Transverse colon (tissue), 4 donors: ENCODE measurements around the gene FOXK2. TPM values are rescaled to one million over a fixed set of nuclear protein-coding genes. Genes with fewer than 3 reads are reported as not detected.
"Not testable (repeated sequence)": the region's sequence is repeated elsewhere in the genome, so short reads cannot be mapped to it uniquely, and the experiment has no call there.

Experiments used
- DNase-seq: peaks from one replicate; pipeline ENCODE4 v3.0.0-alpha.2; 2019
- H3K27ac ChIP-seq, 4 donors: fragments of 200-600 bp; sonication (generic); 2 replicates each; pipeline ENCODE4 v1.5.1; 2016 to 2018; ENCODE audit warnings: inconsistent platforms in 4 of 4
- H3K27me3 ChIP-seq: fragments of 200-600 bp; sonication (generic); 2 replicates; pipeline ENCODE4 v1.5.1; 2017; ENCODE audit warnings: inconsistent platforms
- H3K36me3 ChIP-seq, 4 donors: fragments of 200-600 bp; sonication (generic); 2 replicates each; pipeline ENCODE4 v1.5.1; 2017 to 2019; ENCODE audit warnings: inconsistent platforms in 4 of 4
- H3K4me1 ChIP-seq, 4 donors: fragments of 200-600 bp; sonication (generic); 2 replicates each; pipeline ENCODE4 v1.5.1; 2017 to 2020; ENCODE audit warnings: inconsistent platforms in 4 of 4
- H3K4me3 ChIP-seq, 4 donors: fragments of 200-600 bp; sonication (generic); 1 replicate in 1 of 4; 2 replicates in 3 of 4; pipeline versions ENCODE4 v1.5.1 to v1.6.1; 2017 to 2019; ENCODE audit warnings: inconsistent platforms in 4 of 4
- H3K9me3 ChIP-seq, 2 donors: fragments of 200-600 bp; sonication (generic); 2 replicates each; pipeline ENCODE4 v1.5.1; 2017 to 2019; ENCODE audit warnings: inconsistent platforms in 2 of 2
- EP300 ChIP-seq: sonication (generic); formaldehyde crosslinking; IDR thresholded peaks from one replicate; pipeline ENCODE4 v1.6.1; 2017; ENCODE audit warnings: antibody characterized with exemption, low read depth
- POLR2A ChIP-seq: fragments of 450-650 bp; IDR thresholded peaks from one replicate; pipeline ENCODE4 v1.6.1; 2016; ENCODE audit warnings: antibody characterized with exemption, mild to moderate bottlenecking, moderate library complexity
- POLR2AphosphoS5 ChIP-seq, 3 donors: sonication (generic); formaldehyde crosslinking; IDR thresholded peaks; one replicate each; pipeline ENCODE4 v1.6.1; 2016; ENCODE audit warnings: antibody characterized with exemption in 3 of 3
- WGBS, 2 donors: methylation state at CpG; one replicate each; pipeline ENCODE4 v1.1.5; 2018; ENCODE audit warnings: low coverage in 1 of 2; 5-methylcytosine and 5-hydroxymethylcytosine counted together
- in situ Hi-C, 4 donors: fragments of 200-750 bp; cut with MboI; loops; one replicate each; pipeline versions ENCODE4 v1.15.0 to v1.15.1; 2017; ENCODE audit warnings: low sequenced_read_pairs in 3 of 4, low pct_ligation_motif_present in 1 of 4, low pct_unique_long_range_greater_than_20kb in 1 of 4
- intact Hi-C: fragments of 100-400 bp; cut with DNase I; formaldehyde crosslinking; loops from one replicate; pipeline ENCODE4 v1.15.1; 2023; ENCODE audit warnings: low total_unique reads
- total RNA-seq, 4 donors: library from RNA; depleted of rRNA; stranded (reverse); fragments of >200 nt; gene quantifications; one replicate each; pipeline ENCODE4 v1.1.0, GENCODE V29; 2016
- TF ChIP-seq, protein P1 (sequence below), 5 experiments: fragments of 200-600 bp in 3 of 5; fragments of 450-650 bp in 2 of 5; sonication (generic) in 3 of 5; IDR thresholded peaks; 1 replicate in 2 of 5; 2 replicates in 3 of 5; pipeline ENCODE4 v1.5.1; 2016 to 2017; ENCODE audit warnings: antibody characterized with exemption in 5 of 5, inconsistent platforms in 3 of 5, mild to moderate bottlenecking in 2 of 5, moderate library complexity in 1 of 5

FOXK2 gene
- total RNA-seq, 4 donors from 2014 or later: 41.2 to 216 (median 106) TPM

DNA sequence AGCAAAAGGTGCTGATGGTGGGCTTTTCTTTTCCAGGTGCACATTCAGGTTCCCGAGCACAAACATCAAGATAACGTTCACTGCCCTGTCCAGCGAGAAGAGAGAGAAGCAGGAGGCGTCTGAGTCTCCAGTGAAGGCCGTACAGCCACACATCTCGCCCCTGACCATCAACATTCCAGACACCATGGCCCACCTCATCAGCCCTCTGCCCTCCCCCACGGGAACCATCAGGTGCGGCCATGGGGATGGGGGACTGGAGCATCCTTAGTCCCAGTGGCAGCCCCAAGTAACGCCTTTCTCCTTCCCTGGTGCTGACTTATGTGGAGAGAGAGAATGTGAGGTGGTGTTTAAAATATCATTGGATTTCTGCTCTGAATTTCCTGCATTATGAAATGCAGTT, 43.8 kb downstream of the FOXK2 start:
- TF ChIP-seq EP300 (no peak), POLR2AphosphoS5 (IDR thresholded peaks at IDR 0.05) (no peak), POLR2A (no peak)
- TF ChIP-seq, protein P1, sequence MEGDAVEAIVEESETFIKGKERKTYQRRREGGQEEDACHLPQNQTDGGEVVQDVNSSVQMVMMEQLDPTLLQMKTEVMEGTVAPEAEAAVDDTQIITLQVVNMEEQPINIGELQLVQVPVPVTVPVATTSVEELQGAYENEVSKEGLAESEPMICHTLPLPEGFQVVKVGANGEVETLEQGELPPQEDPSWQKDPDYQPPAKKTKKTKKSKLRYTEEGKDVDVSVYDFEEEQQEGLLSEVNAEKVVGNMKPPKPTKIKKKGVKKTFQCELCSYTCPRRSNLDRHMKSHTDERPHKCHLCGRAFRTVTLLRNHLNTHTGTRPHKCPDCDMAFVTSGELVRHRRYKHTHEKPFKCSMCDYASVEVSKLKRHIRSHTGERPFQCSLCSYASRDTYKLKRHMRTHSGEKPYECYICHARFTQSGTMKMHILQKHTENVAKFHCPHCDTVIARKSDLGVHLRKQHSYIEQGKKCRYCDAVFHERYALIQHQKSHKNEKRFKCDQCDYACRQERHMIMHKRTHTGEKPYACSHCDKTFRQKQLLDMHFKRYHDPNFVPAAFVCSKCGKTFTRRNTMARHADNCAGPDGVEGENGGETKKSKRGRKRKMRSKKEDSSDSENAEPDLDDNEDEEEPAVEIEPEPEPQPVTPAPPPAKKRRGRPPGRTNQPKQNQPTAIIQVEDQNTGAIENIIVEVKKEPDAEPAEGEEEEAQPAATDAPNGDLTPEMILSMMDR (IDR thresholded peaks at IDR 0.05): no peak
- Histone ChIP-seq H3K27me3 (no peaks in the 10 kb centered on the region), H3K36me3 (peaks cover 0 to 4% (median 0%) of the 10 kb centered on the region in 4 donors), H3K4me3 (no peak overlapping the region), H3K9me3 (no peaks in the 10 kb centered on the region), H3K27ac (no peak overlapping the region), H3K4me1 (peaks cover 30 to 83% (median 53%) of the 10 kb centered on the region in 4 donors)
- in situ Hi-C loops (no loop called here), intact Hi-C loops (no loop called here)
- WGBS, 2 donors: 92% methylated on average over 9 of the region's 9 CpGs; no CpG with 5 or more reads in 1 of the 2 donors
- no peak for DNase-seq

DNA sequence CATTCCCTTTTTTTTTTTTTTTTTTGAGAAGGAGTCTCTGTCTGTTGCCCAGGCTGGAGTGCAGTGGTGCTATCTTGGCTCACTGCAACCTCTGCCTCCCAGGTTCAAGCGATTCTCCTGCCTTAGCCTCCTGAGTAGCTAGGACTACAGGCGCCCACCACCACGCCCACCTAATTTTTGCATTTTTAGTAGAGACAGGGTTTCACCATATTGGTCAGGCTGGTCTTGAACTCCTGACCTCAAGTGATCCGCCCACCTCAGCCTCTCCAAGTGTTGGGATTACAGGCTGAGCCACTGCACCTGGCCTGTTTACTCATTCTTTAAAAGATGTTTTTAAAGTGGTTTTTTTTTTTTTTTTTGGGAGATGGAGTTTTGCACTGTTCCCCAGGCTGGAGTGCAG, 44.2 kb downstream of the FOXK2 start:
- peaks cover 30 to 85% (median 54%) of the 10 kb centered on the region in 4 donors for H3K4me1 ChIP-seq
- in situ Hi-C loops, H3K4me3 ChIP-seq, H3K27ac ChIP-seq, H3K36me3 ChIP-seq, H3K9me3 ChIP-seq, intact Hi-C loops, DNase-seq, H3K27me3 ChIP-seq: not testable (repeated sequence)
- 91% methylated on average over 4 of the region's 4 CpGs; no CpG with 5 or more reads in 1 of the 2 donors for WGBS, 2 donors

GRCh38 chr17:82564241-82564640, 44.7 kb downstream of the FOXK2 start:
- no peak overlapping the region for H3K4me3 ChIP-seq
- no peak for DNase-seq
- 69% methylated on average over 4 to 5 of the region's 5 CpGs for WGBS, 2 donors
- no peaks in the 10 kb centered on the region for H3K9me3 ChIP-seq
- in situ Hi-C loops: no loop called here
- intact Hi-C loops: no loop called here
- no peak overlapping the region for H3K27ac ChIP-seq
- peaks cover 0 to 4% (median 0%) of the 10 kb centered on the region in 4 donors for H3K36me3 ChIP-seq
- H3K4me1 ChIP-seq: peaks cover 28 to 85% (median 54%) of the 10 kb centered on the region in 4 donors
- TF ChIP-seq EP300: no peak
- TF ChIP-seq POLR2AphosphoS5 (IDR thresholded peaks at IDR 0.05): no peak
- TF ChIP-seq POLR2A: no peak
- TF ChIP-seq, protein P1 (IDR thresholded peaks at IDR 0.05): no peak
- no peaks in the 10 kb centered on the region for H3K27me3 ChIP-seq

GRCh38 chr17:82565551-82565950, 46.0 kb downstream of the FOXK2 start:
- Histone ChIP-seq H3K27ac (peak overlapping the region in 2 of 4 donors; percentile 86 to 90), H3K4me1 (peaks cover 17 to 77% (median 46%) of the 10 kb centered on the region in 4 donors), H3K36me3 (peaks cover 0 to 6% (median 0%) of the 10 kb centered on the region in 4 donors), H3K4me3 (no peak overlapping the region), H3K9me3 (no peaks in the 10 kb centered on the region), H3K27me3 (no peaks in the 10 kb centered on the region)
- intact Hi-C loops: no loop called here
- TF ChIP-seq POLR2A (no peak), EP300 (no peak), POLR2AphosphoS5 (IDR thresholded peaks at IDR 0.05) (no peak)
- TF ChIP-seq, protein P1 (IDR thresholded peaks at IDR 0.05): no peak
- 42 to 44% methylated on average over 1 of the region's 1 CpG for WGBS, 2 donors
- in situ Hi-C loops: no loop called here
- no peak for DNase-seq
